Tibial artery (tissue), 4 donors: ENCODE measurements around the gene DCP1A.
"Not testable (repeated sequence)": the region's sequence is repeated elsewhere in the genome, so short reads cannot be mapped to it uniquely, and the experiment has no call there.

Experiments used
- DNase-seq, 2 donors: peaks; one replicate each; pipeline ENCODE4 v3.0.0-alpha.2; 2019
- H3K27ac ChIP-seq, 2 donors: fragments of 200-600 bp; sonication (generic) in 1 of 2; 1 replicate in 1 of 2; 2 replicates in 1 of 2; pipeline ENCODE4 v1.5.1; 2018 to 2019; ENCODE audit warnings: mild to moderate bottlenecking in 1 of 2
- H3K27me3 ChIP-seq, 2 donors: fragments of 200-600 bp; sonication (generic) in 1 of 2; one replicate each; pipeline versions ENCODE4 v1.5.1 to v1.6.0; 2016 to 2019
- H3K36me3 ChIP-seq, 3 donors: fragments of 200-600 bp; sonication (generic) in 2 of 3; one replicate each; pipeline ENCODE4 v1.5.1; 2016 to 2019; ENCODE audit warnings: mild to moderate bottlenecking in 2 of 3
- H3K4me1 ChIP-seq, 4 donors: fragments of 200-600 bp; sonication (generic) in 2 of 4; 1 replicate in 3 of 4; 2 replicates in 1 of 4; pipeline ENCODE4 v1.5.1; 2016 to 2019
- H3K4me3 ChIP-seq, 2 donors: fragments of 200-600 bp; sonication (generic) in 1 of 2; 1 replicate in 1 of 2; 2 replicates in 1 of 2; pipeline ENCODE4 v1.5.1; 2018 to 2019; ENCODE audit warnings: mild to moderate bottlenecking in 2 of 2
- H3K9me3 ChIP-seq, 3 donors: fragments of 200-600 bp; sonication (generic) in 1 of 3; one replicate each; pipeline ENCODE4 v1.5.1; 2016 to 2019
- CTCF ChIP-seq, 2 experiments: fragments of 200-600 bp in 1 of 2; fragments of 450-650 bp in 1 of 2; IDR thresholded peaks; one replicate each; pipeline ENCODE4 v1.5.1; 2017 to 2019; ENCODE audit warnings: antibody characterized with exemption in 2 of 2, mild to moderate bottlenecking in 1 of 2, moderate library complexity in 1 of 2
- intact Hi-C: fragments of 100-400 bp; cut with DNase I; formaldehyde crosslinking; loops from one replicate; pipeline ENCODE4 v1.15.0; 2023; ENCODE audit warnings: low total_unique reads

DCP1A gene

GRCh38 chr3:53311882-53312281 is 35.5 kb downstream of the DCP1A start:
- no peak overlapping the region for H3K27ac ChIP-seq
- no peak overlapping the region for H3K4me3 ChIP-seq
- DNase-seq, result no peak
- H3K4me1 ChIP-seq, result peaks cover 0 to 5% (median 0%) of the 10 kb centered on the region in 4 donors
- intact Hi-C loops, result no loop called here
- peaks cover 31 to 55% (median 55%) of the 10 kb centered on the region in 3 donors for H3K36me3 ChIP-seq
- no peaks in the 10 kb centered on the region for H3K9me3 ChIP-seq
- H3K27me3 ChIP-seq, result no peaks in the 10 kb centered on the region
- no peak for TF ChIP-seq CTCF (IDR thresholded peaks at IDR 0.05)

GRCh38 chr3:53303957-53304356 is 43.4 kb downstream of the DCP1A start:
- Histone ChIP-seq H3K36me3 (peaks cover 28 to 53% (median 37%) of the 10 kb centered on the region in 3 donors), H3K4me1 (peaks cover 0 to 20% (median 3%) of the 10 kb centered on the region in 4 donors)
- intact Hi-C loops, result loop anchor here (5.0 kb wide), 1 partner anchor 403 kb away; no protein-coding TSS in a partner anchor

GRCh38 chr3:53303549-53303948 is 43.8 kb downstream of the DCP1A start:
- Histone ChIP-seq H3K4me1 (peaks cover 0 to 20% (median 3%) of the 10 kb centered on the region in 4 donors), H3K9me3 (no peaks in the 10 kb centered on the region), H3K4me3 (no peak overlapping the region), H3K27me3 (no peaks in the 10 kb centered on the region), H3K36me3 (peaks cover 24 to 53% (median 33%) of the 10 kb centered on the region in 3 donors), H3K27ac (peak overlapping the region in 1 of 2 donors; percentile 12)
- intact Hi-C loops, result loop anchor here (5.0 kb wide), 1 partner anchor 404 kb away; no protein-coding TSS in a partner anchor
- no peak for DNase-seq
- no peak for TF ChIP-seq CTCF (IDR thresholded peaks at IDR 0.05)

More at GRCh38 chr3:53303957-53304356, 43.4 kb downstream of the DCP1A start:
- Histone ChIP-seq H3K4me3 (no peak overlapping the region), H3K27ac (peak overlapping the region in 1 of 2 donors; percentile 12), H3K9me3 (no peaks in the 10 kb centered on the region), H3K27me3 (no peaks in the 10 kb centered on the region)
- no peak for TF ChIP-seq CTCF (IDR thresholded peaks at IDR 0.05)
- no peak for DNase-seq

GRCh38 chr3:53300826-53301225 is 46.5 kb downstream of the DCP1A start:
- Histone ChIP-seq H3K4me3 (no peak overlapping the region), H3K36me3 (peaks cover 20 to 63% (median 23%) of the 10 kb centered on the region in 3 donors), H3K27ac (no peak overlapping the region), H3K27me3 (no peaks in the 10 kb centered on the region), H3K9me3 (no peaks in the 10 kb centered on the region), H3K4me1 (peaks cover 0 to 15% (median 3%) of the 10 kb centered on the region in 4 donors)
- no peak for DNase-seq
- no peak for TF ChIP-seq CTCF (IDR thresholded peaks at IDR 0.05)
- intact Hi-C loops, result loop anchor here (5.0 kb wide), 1 partner anchor 406 kb away; no protein-coding TSS in a partner anchor

- peaks cover 0 to 12% (median 3%) of the 10 kb centered on the region in 4 donors for H3K4me1 ChIP-seq
- H3K9me3 ChIP-seq, H3K27me3 ChIP-seq, H3K4me3 ChIP-seq, DNase-seq: not testable (repeated sequence)
- peak overlapping the region; percentile 53 to 57 for H3K27ac ChIP-seq
- peak; percentile 86 to 88 for TF ChIP-seq CTCF (IDR thresholded peaks at IDR 0.05)
- intact Hi-C loops, result loop anchor here (5.0 kb wide), 1 partner anchor 408 kb away; no protein-coding TSS in a partner anchor
- peaks cover 20 to 75% (median 23%) of the 10 kb centered on the region in 3 donors for H3K36me3 ChIP-seq
Observed at GRCh38 chr3:53299611-53300023, 47.7 kb downstream of the DCP1A start.
